WTC11 (cell line): ENCODE data around the gene THOC2.

Experiments used
- TF ChIP-seq, protein P1 (sequence below): fragments of 250-450 bp; sonication (Bioruptor Pico); IDR thresholded peaks from 2 replicates; pipeline ENCODE4 v1.9.0; 2021; ENCODE audit warnings: moderate library complexity, mild to moderate bottlenecking, inconsistent platforms, borderline replicate concordance
- TF ChIP-seq, protein P2 (sequence below): sonication (generic); formaldehyde crosslinking; IDR thresholded peaks from 2 replicates; pipeline ENCODE4 v1.8.0; 2022; ENCODE audit warnings: mild to moderate bottlenecking, missing genetic modification reagents
- TF ChIP-seq, protein P3 (sequence below): fragments of 250-450 bp; sonication (Bioruptor Pico); IDR thresholded peaks from 2 replicates; pipeline ENCODE4 v1.9.0; 2021; ENCODE audit warnings: mild to moderate bottlenecking

DNA sequence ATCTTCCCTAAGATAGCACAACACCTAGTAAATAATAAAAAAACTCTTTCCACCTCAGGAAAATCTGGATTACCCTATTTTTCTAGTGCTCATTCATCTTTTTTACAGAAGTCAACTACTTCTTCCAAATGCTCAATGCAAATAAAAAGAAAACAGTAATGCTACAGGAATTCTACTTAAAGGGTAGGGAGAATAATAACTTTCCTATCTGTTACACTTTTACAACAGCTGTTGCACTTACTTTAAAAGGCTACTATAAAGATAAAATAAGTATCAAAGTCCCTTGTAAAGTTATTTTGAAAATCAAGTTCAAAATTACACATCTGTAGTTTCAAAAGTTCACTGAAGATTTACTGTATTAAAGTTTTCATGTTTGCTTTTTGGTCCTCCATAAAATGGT, 37.6 kb downstream of the THOC2 start:
- TF ChIP-seq, protein P1, sequence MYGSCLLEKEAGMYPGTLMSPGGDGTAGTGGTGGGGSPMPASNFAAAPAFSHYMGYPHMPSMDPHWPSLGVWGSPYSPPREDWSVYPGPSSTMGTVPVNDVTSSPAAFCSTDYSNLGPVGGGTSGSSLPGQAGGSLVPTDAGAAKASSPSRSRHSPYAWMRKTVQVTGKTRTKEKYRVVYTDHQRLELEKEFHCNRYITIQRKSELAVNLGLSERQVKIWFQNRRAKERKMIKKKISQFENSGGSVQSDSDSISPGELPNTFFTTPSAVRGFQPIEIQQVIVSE (CRISPR knock-in tag), result no peak
- TF ChIP-seq, protein P2, sequence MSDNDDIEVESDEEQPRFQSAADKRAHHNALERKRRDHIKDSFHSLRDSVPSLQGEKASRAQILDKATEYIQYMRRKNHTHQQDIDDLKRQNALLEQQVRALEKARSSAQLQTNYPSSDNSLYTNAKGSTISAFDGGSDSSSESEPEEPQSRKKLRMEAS (CRISPR knock-in tag), result no peak
- TF ChIP-seq, protein P3, sequence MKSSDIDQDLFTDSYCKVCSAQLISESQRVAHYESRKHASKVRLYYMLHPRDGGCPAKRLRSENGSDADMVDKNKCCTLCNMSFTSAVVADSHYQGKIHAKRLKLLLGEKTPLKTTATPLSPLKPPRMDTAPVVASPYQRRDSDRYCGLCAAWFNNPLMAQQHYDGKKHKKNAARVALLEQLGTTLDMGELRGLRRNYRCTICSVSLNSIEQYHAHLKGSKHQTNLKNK, result no peak
